H1 (cell line): ENCODE results near the gene AP1G2. TPM values are rescaled to one million over a fixed set of nuclear protein-coding genes. Genes with fewer than 3 reads are reported as not detected.

ENCODE experiments used
- CTCF ChIA-PET: fragments of 300-600 bp; sonication (Branson Sonifier 250); formaldehyde crosslinking; loops from one replicate; lab custom pipeline; 2021; ENCODE audit not compliant: partially characterized antibody; lab: Charles Lee
- POLR2A ChIA-PET: fragments of 300-600 bp; sonication (Branson Sonifier 250); formaldehyde crosslinking; loops from one replicate; lab custom pipeline; 2021; ENCODE audit warnings: inconsistent platforms; ENCODE audit not compliant: partially characterized antibody; lab: Charles Lee
- DNase-seq, 2 experiments: peaks; one replicate each; pipeline versions ENCODE4 v3.0.0 to v3.0.0-alpha.2; 2010 to 2022; ENCODE audit warnings: low spot score in 2 of 2, low read depth in 1 of 2, mixed read lengths in 1 of 2
- FAIRE-seq: peaks from 2 replicates; lab custom pipeline; 2011; peaks lifted over from hg19 to GRCh38; lab: Jason Lieb, UNC
- H2AFZ ChIP-seq: 2 replicates; pipeline ENCODE4 v1.8.1; 2012; ENCODE audit warnings: low read length, inconsistent platforms
- H2AK5ac ChIP-seq: 2 replicates; pipeline ENCODE4 v1.6.1; 2013; ENCODE audit warnings: low read depth, low read length
- H2BK120ac ChIP-seq: replicated peaks from 2 replicates; pipeline ENCODE3; 2013; ENCODE audit warnings: low read depth, low read length, inconsistent platforms
- H2BK12ac ChIP-seq: 2 replicates; pipeline ENCODE4 v1.6.1; 2013; ENCODE audit warnings: low read depth, low read length
- H2BK15ac ChIP-seq: 2 replicates; pipeline ENCODE4 v1.6.1; 2013; ENCODE audit warnings: low read length
- H2BK20ac ChIP-seq: 2 replicates; pipeline ENCODE4 v1.6.1; 2013; ENCODE audit warnings: low read length
- H2BK5ac ChIP-seq: 2 replicates; pipeline ENCODE4 v1.6.1; 2013; ENCODE audit warnings: low read depth, low read length
- H3K14ac ChIP-seq: 2 replicates; pipeline ENCODE4 v1.6.1; 2013; ENCODE audit warnings: inconsistent platforms; ENCODE audit not compliant: insufficient read length
- H3K18ac ChIP-seq: 2 replicates; pipeline ENCODE4 v1.6.1; 2013; ENCODE audit warnings: low read length; ENCODE audit errors: extremely low read depth
- H3K23ac ChIP-seq: 2 replicates; pipeline ENCODE4 v1.6.1; 2013; ENCODE audit warnings: inconsistent platforms; ENCODE audit not compliant: insufficient read length
- H3K23me2 ChIP-seq: 2 replicates; pipeline ENCODE4 v1.6.1; 2013; ENCODE audit warnings: low read depth, low read length
- H3K27ac ChIP-seq: 2 replicates; pipeline ENCODE4 v1.6.1; 2011; ENCODE audit warnings: low read depth, low read length, inconsistent platforms
- H3K27me3 ChIP-seq, 4 experiments: replicated peaks in 1 of 4; 1 replicate in 1 of 4; 2 replicates in 3 of 4; pipeline versions ENCODE4 v1.6.1 to v1.8.1; 2011 to 2013; ENCODE audit warnings: low read length in 3 of 4, mild to moderate bottlenecking in 3 of 4, inconsistent platforms in 2 of 4, mixed read lengths in 2 of 4, moderate library complexity in 1 of 4; ENCODE audit not compliant: control insufficient read depth in 3 of 4, insufficient read depth in 3 of 4; ENCODE audit errors: extremely low read depth in 1 of 4
- H3K36me3 ChIP-seq, 4 experiments: 2 replicates each; pipeline versions ENCODE4 v1.6.1 to v1.8.1; 2011 to 2013; ENCODE audit warnings: mild to moderate bottlenecking in 4 of 4, low read length in 3 of 4, moderate library complexity in 2 of 4, control low read depth in 1 of 4, inconsistent platforms in 1 of 4; ENCODE audit not compliant: insufficient read depth in 4 of 4, control insufficient read depth in 2 of 4
- H3K4ac ChIP-seq: replicated peaks from 2 replicates; pipeline ENCODE3; 2013; ENCODE audit warnings: low read length, low read depth, mixed read lengths, inconsistent platforms; ENCODE audit not compliant: insufficient read length
- H3K4me1 ChIP-seq, 4 experiments: replicated peaks in 1 of 4; 1 replicate in 1 of 4; 2 replicates in 3 of 4; pipeline versions ENCODE4 v1.6.1 to v1.8.1; 2011 to 2013; ENCODE audit warnings: low read length in 3 of 4, inconsistent platforms in 2 of 4, mixed read lengths in 1 of 4; ENCODE audit not compliant: insufficient read depth in 4 of 4, control insufficient read depth in 3 of 4
- H3K4me2 ChIP-seq, 2 experiments: 2 replicates each; pipeline versions ENCODE4 v1.6.1 to v1.8.1; 2011 to 2013; ENCODE audit warnings: low read depth in 2 of 2, low read length in 2 of 2, control low read depth in 1 of 2, inconsistent platforms in 1 of 2, mild to moderate bottlenecking in 1 of 2; ENCODE audit not compliant: insufficient read depth in 1 of 2
- H3K4me3 ChIP-seq, 4 experiments: fragments of 200-600, 300-600 bp in 1 of 4; sonication (generic), shearing (Covaris generic), sonication (Bioruptor Twin) in 1 of 4; 2 replicates each; pipeline versions ENCODE4 v1.5.1 to v1.8.1; 2011 to 2016; ENCODE audit warnings: low read length in 4 of 4, low read depth in 3 of 4, control low read depth in 2 of 4, inconsistent platforms in 2 of 4, mild to moderate bottlenecking in 2 of 4, mixed read lengths in 1 of 4, moderate library complexity in 1 of 4; ENCODE audit not compliant: insufficient read depth in 2 of 4; ENCODE audit errors: extremely low read depth in 1 of 4
- H3K56ac ChIP-seq: replicated peaks from 2 replicates; pipeline ENCODE3; 2013; ENCODE audit warnings: low read depth, mild to moderate bottlenecking, mixed read lengths, low read length, inconsistent platforms; ENCODE audit not compliant: insufficient read length
- H3K79me1 ChIP-seq: 2 replicates; pipeline ENCODE4 v1.6.1; 2013; ENCODE audit warnings: low read depth, low read length, control low read depth
- H3K79me2 ChIP-seq, 2 experiments: 2 replicates each; pipeline versions ENCODE4 v1.6.1 to v1.8.1; 2012 to 2013; ENCODE audit warnings: low read length in 2 of 2, mild to moderate bottlenecking in 2 of 2, inconsistent platforms in 1 of 2; ENCODE audit not compliant: insufficient read depth in 2 of 2, control insufficient read depth in 1 of 2
- H3K9ac ChIP-seq, 4 experiments: replicated peaks in 1 of 4; 1 replicate in 1 of 4; 2 replicates in 3 of 4; pipeline versions ENCODE4 v1.6.1 to v1.8.1; 2011 to 2013; ENCODE audit warnings: low read depth in 3 of 4, low read length in 3 of 4, control low read depth in 2 of 4, mild to moderate bottlenecking in 2 of 4, moderate library complexity in 2 of 4, inconsistent platforms in 1 of 4; ENCODE audit errors: extremely low read depth in 1 of 4
- H3K9me3 ChIP-seq, 2 experiments: 2 replicates each; pipeline versions ENCODE4 v1.6.1 to v1.8.1; 2012 to 2013; ENCODE audit warnings: mild to moderate bottlenecking in 2 of 2, moderate library complexity in 2 of 2, control low read depth in 1 of 2, inconsistent platforms in 1 of 2, low read depth in 1 of 2, low read length in 1 of 2, mixed read lengths in 1 of 2; ENCODE audit not compliant: insufficient read depth in 2 of 2
- H4K20me1 ChIP-seq, 2 experiments: replicated peaks in 1 of 2; 2 replicates each; pipeline versions ENCODE3 to v1.8.1; 2011 to 2013; ENCODE audit warnings: inconsistent platforms in 2 of 2, low read length in 2 of 2, mild to moderate bottlenecking in 1 of 2; ENCODE audit not compliant: insufficient read depth in 2 of 2, control insufficient read depth in 1 of 2
- H4K5ac ChIP-seq: 2 replicates; pipeline ENCODE4 v1.6.1; 2013; ENCODE audit warnings: low read length, low read depth, mixed read lengths, inconsistent platforms; ENCODE audit not compliant: insufficient read length
- H4K8ac ChIP-seq: 2 replicates; pipeline ENCODE4 v1.8.0; 2013; ENCODE audit warnings: mild to moderate bottlenecking, moderate library complexity, low read length, inconsistent platforms; ENCODE audit not compliant: insufficient read depth; ENCODE audit errors: extremely low read depth
- H4K91ac ChIP-seq: replicated peaks from 2 replicates; pipeline ENCODE3; 2013; ENCODE audit warnings: low read length, mixed read lengths, inconsistent platforms; ENCODE audit not compliant: insufficient read length
- WGBS, 2 experiments: shearing (Covaris generic) in 1 of 2; methylation state at CpG; one replicate each; pipeline versions ENCODE4 v1.1.6 to v1.1.7; 2013 to 2015; ENCODE audit warnings: low lambda C conversion rate in 2 of 2, mixed read lengths in 2 of 2, inconsistent platforms in 1 of 2, low coverage in 1 of 2, missing lambda C conversion rate in 1 of 2; ENCODE audit not compliant: insufficient replicate concordance in 2 of 2, insufficient coverage in 1 of 2, insufficient read length in 1 of 2; ENCODE audit errors: extremely low coverage in 1 of 2, missing lambda C conversion rate in 1 of 2; 5-methylcytosine and 5-hydroxymethylcytosine counted together
- polyA plus RNA-seq, 7 experiments: library from polyadenylated mRNA; depleted of rRNA in 3 of 7; stranded (reverse) in 5 of 7; unstranded in 2 of 7; fragments of >200 nt in 5 of 7; fragments of 200-250 nt in 2 of 7; gene quantifications; 1 replicate in 5 of 7; 2 replicates in 1 of 7; 4 replicates in 1 of 7; pipeline versions ENCODE4 v1.2.1 to v1.2.3, GENCODE V29; 2011 to 2013; ENCODE audit warnings: missing spikeins in 2 of 7, mixed read lengths in 2 of 7
- total RNA-seq: library from RNA; stranded (reverse); fragmentation: NEBNext Ultra II Directional; extraction: Animal tissue kit (Norgen Biotek cat#: 25700); gene quantifications from 2 replicates; pipeline ENCODE4 v1.2.1, GENCODE V29; 2021

The AP1G2 gene
- total and polyA plus RNA-seq, 2 of the 8 experiments (the other 6 are each of a cell fraction or from before 2014, with no cell fraction given), result 70.9 to 134 TPM

DNA sequence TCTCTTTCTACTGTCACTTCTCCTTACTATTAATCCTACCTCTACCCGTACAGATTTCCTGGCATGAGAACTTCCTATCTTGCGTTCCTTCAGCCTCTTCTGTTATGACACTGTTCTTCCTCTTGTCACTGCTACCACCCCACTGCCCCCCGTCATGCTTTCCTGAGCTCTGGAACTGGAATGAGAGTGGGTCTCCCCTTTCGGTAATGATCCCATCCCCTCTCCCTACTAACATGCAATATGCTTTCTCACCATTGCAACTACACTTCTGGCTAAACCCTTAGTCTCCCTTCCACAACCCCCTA, 4.9 kb upstream of the AP1G2 start:
- H3K14ac ChIP-seq, result no peak overlapping the region
- no peak overlapping the region for H3K4ac ChIP-seq
- H2BK5ac ChIP-seq, result no peak overlapping the region
- WGBS, 2 experiments, result 93% methylated on average over 4 of the region's 4 CpGs; no CpG with 5 or more reads in 1 of the 2 experiments
- H3K79me1 ChIP-seq, result no peaks in the 10 kb centered on the region
- DNase-seq (no peak), FAIRE-seq (no peak)
- peaks cover 0 to 8% (median 0%) of the 10 kb centered on the region in 4 experiments; a peak in 1 of 8 replicates for H3K36me3 ChIP-seq
- peaks cover 7 to 12% of the 10 kb centered on the region in 2 experiments for H4K20me1 ChIP-seq
- H2BK15ac ChIP-seq, result no peak overlapping the region
- H4K5ac ChIP-seq, result no peak overlapping the region
- no peak overlapping the region for H3K4me2 ChIP-seq
- H3K27ac ChIP-seq, result no peak overlapping the region
- no peak overlapping the region for H3K4me3 ChIP-seq
- POLR2A ChIA-PET, result interaction anchor here (1.1 to 52.7 kb wide), 2 partner anchors 11 to 44 kb away, joined by 3 to 1523 read pairs; partner anchors contain the start of gene ZFHX2
- no peak overlapping the region for H2AK5ac ChIP-seq
- H3K56ac ChIP-seq, result no peak overlapping the region
- peaks cover 18% of the 10 kb centered on the region; the same call in 1 of the 2 replicates for H3K23me2 ChIP-seq
- H3K4me1 ChIP-seq, result peaks cover 4 to 27% (median 15%) of the 10 kb centered on the region in 4 experiments
- no peak overlapping the region for H3K9ac ChIP-seq
- no peak overlapping the region for H3K18ac ChIP-seq
- no peak overlapping the region for H2AFZ ChIP-seq
- H2BK20ac ChIP-seq, result no peak overlapping the region
- CTCF ChIA-PET, result interaction anchor here (1.1 to 70.5 kb wide), 3 partner anchors 9 to 96 kb away, joined by 3 to 2092 read pairs (median 4); partner anchors contain the start of gene NGDN
- H3K9me3 ChIP-seq, result no peaks in the 10 kb centered on the region
- H3K27me3 ChIP-seq, result peaks cover 17 to 26% (median 23%) of the 10 kb centered on the region in 4 experiments
- H3K23ac ChIP-seq, result no peak overlapping the region
- H2BK120ac ChIP-seq, result no peak overlapping the region
- no peak overlapping the region for H2BK12ac ChIP-seq
- no peak overlapping the region for H4K91ac ChIP-seq
- no peaks in the 10 kb centered on the region for H3K79me2 ChIP-seq
- H4K8ac ChIP-seq, result no peak overlapping the region
